Kidney (tissue), 14 donors: ENCODE data around the gene PNPO. TPM values are rescaled to one million over a fixed set of nuclear protein-coding genes. Genes with fewer than 3 reads are reported as not detected.

Source experiments
- DNase-seq, 5 donors: peaks; one replicate each; pipeline ENCODE4 v3.0.0-alpha.2; 2013 to 2020
- FAIRE-seq: peaks from 2 replicates; lab custom pipeline; 2012; peaks lifted over from hg19 to GRCh38; lab: Jason Lieb, UNC
- H3K27ac ChIP-seq, 2 donors: one replicate each; pipeline ENCODE4 v1.7.0; 2013; ENCODE audit warnings: low read depth in 2 of 2, low read length in 2 of 2, inconsistent platforms in 1 of 2
- H3K27me3 ChIP-seq: one replicate; pipeline ENCODE4 v1.7.1; 2013; ENCODE audit warnings: low read length, inconsistent platforms; ENCODE audit not compliant: control insufficient read depth, insufficient read depth
- H3K36me3 ChIP-seq, 3 donors: one replicate each; pipeline versions ENCODE4 v1.7.0 to v1.7.1; 2013; ENCODE audit warnings: low read length in 3 of 3, control low read depth in 1 of 3, inconsistent platforms in 1 of 3; ENCODE audit not compliant: insufficient read depth in 3 of 3, control insufficient read depth in 2 of 3
- H3K4me1 ChIP-seq, 3 donors: one replicate each; pipeline versions ENCODE4 v1.7.0 to v1.7.1; 2013; ENCODE audit warnings: low read length in 3 of 3, inconsistent platforms in 1 of 3, low read depth in 1 of 3; ENCODE audit not compliant: control insufficient read depth in 2 of 3, insufficient read depth in 2 of 3
- H3K4me3 ChIP-seq, 3 donors: one replicate each; pipeline versions ENCODE4 v1.7.0 to v1.8.1; 2013; ENCODE audit warnings: low read length in 3 of 3, control low read depth in 1 of 3, inconsistent platforms in 1 of 3
- H3K9ac ChIP-seq, 3 donors: one replicate each; pipeline versions ENCODE4 v1.7.0 to v1.7.1; 2013; ENCODE audit warnings: low read length in 3 of 3, control low read depth in 1 of 3, inconsistent platforms in 1 of 3
- H3K9me3 ChIP-seq, 3 donors: one replicate each; pipeline versions ENCODE4 v1.7.0 to v1.7.1; 2013; ENCODE audit warnings: low read length in 3 of 3, control low read depth in 1 of 3, inconsistent platforms in 1 of 3; ENCODE audit not compliant: control insufficient read depth in 2 of 3, insufficient read depth in 1 of 3
- CTCF ChIP-seq: IDR thresholded peaks from 3 replicates; pipeline ENCODE4 v1.5.1; 2012; ENCODE audit warnings: mild to moderate bottlenecking, moderate library complexity, borderline replicate concordance; ENCODE audit not compliant: insufficient read depth; ENCODE audit errors: extremely low read depth
- intact Hi-C: fragments of 100-400 bp; cut with DNase I; formaldehyde crosslinking; loops from one replicate; pipeline ENCODE4 v1.11.1; 2022
- polyA plus RNA-seq: library from polyadenylated mRNA; stranded (reverse); fragments of 350-450 nt; fragmentation: Illumina TruSeq; extraction: RNeasy Lipid Tissue Mini Kit (QIAGEN cat#74804); gene quantifications from one replicate; pipeline ENCODE4 v1.2.3, GENCODE V29; 2014; ENCODE audit warnings: low read depth, low replicate concordance; ENCODE audit not compliant: insufficient read depth
- total RNA-seq: library from RNA; stranded (reverse); fragmentation: NEBNext Ultra II Directional; extraction: Animal tissue kit (Norgen Biotek cat#: 25700); gene quantifications from one replicate; pipeline ENCODE4 v1.2.1, GENCODE V29; 2021
- donor health status: control.
- donor health status: control.
- donor health status: control.
- donor health status: control.
- donor health status: control.
- donor health status: DM: yes; HTN: yes; CAD: no.
- donor health status: Normal renal cell carcinoma (clear cell type).

PNPO gene
- total and polyA plus RNA-seq, 2 donors from 2014 or later, result 45.1 to 55.8 TPM

GRCh38 chr17:47902039-47902744 is 39.2 kb upstream of the PNPO start:
- Histone ChIP-seq H3K4me1 (peaks cover 1 to 32% (median 27%) of the 10 kb centered on the region in 3 donors), H3K27me3 (no peaks in the 10 kb centered on the region), H3K27ac (no peak overlapping the region), H3K4me3 (no peak overlapping the region), H3K9ac (no peak overlapping the region), H3K9me3 (no peaks in the 10 kb centered on the region), H3K36me3 (peaks cover 0 to 4% (median 0%) of the 10 kb centered on the region in 3 donors)
- TF ChIP-seq CTCF, result no peak
- DNase-seq (no peak), FAIRE-seq (no peak)
- intact Hi-C loops, result no loop called here

- peak; percentile 11 for FAIRE-seq
- Histone ChIP-seq H3K4me1 (peaks cover 0 to 30% (median 20%) of the 10 kb centered on the region in 3 donors), H3K36me3 (no peaks in the 10 kb centered on the region), H3K9ac (peak overlapping the region in 1 of 3 donors; percentile 57), H3K4me3 (peak overlapping the region in 1 of 3 donors; percentile 10), H3K9me3 (no peaks in the 10 kb centered on the region), H3K27me3 (no peaks in the 10 kb centered on the region), H3K27ac (peak overlapping the region; percentile 87 to 88)
- no peak for TF ChIP-seq CTCF
- DNase-seq, result peak in 2 of 5 donors; percentile 37 to 85
- intact Hi-C loops, result no loop called here
These were observed 36.1 kb upstream of the PNPO start for GRCh38 chr17:47905221-47905733.

DNA sequence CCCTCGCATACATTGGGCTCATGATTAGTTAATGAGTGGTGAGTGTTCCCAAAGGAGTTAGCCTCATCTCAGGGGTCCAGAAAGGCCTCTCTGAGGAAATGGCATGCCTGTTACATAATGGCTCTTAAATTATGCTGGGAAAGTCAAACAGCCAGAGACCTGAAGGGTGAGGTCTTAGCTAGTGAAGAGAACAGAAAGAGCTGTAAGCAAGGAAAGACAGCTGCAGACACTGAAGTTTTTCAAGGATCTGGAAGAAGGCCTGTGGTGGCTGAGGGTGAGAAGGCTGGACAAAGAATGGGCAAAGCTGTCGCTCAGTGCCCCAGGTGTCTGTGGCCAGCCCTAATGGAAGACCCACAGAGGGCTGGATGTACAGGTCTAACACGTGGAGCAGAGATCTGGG is 34.9 kb upstream of the PNPO start:
- intact Hi-C loops, result no loop called here
- no peak for FAIRE-seq
- Histone ChIP-seq H3K27ac (peak overlapping the region; percentile 72 to 87), H3K4me3 (no peak overlapping the region), H3K36me3 (no peaks in the 10 kb centered on the region), H3K9me3 (no peaks in the 10 kb centered on the region), H3K27me3 (no peaks in the 10 kb centered on the region), H3K9ac (peak overlapping the region in 1 of 3 donors; percentile 22), H3K4me1 (peaks cover 0 to 30% (median 20%) of the 10 kb centered on the region in 3 donors)
- DNase-seq, result no peak
- TF ChIP-seq CTCF, result no peak
